GM21737 (cell line): ENCODE results near the gene SLC51A.
"Not testable (repeated sequence)": the region's sequence is repeated elsewhere in the genome, so short reads cannot be mapped to it uniquely, and the experiment has no call there.

ENCODE experiments used
- ATAC-seq: cut with Tn5 transposase; IDR thresholded peaks from one replicate; pipeline ENCODE4 v1.9.1; 2021; ENCODE audit warnings: mild to moderate bottlenecking, moderate library complexity; ENCODE audit not compliant: unreplicated experiment

SLC51A gene

DNA sequence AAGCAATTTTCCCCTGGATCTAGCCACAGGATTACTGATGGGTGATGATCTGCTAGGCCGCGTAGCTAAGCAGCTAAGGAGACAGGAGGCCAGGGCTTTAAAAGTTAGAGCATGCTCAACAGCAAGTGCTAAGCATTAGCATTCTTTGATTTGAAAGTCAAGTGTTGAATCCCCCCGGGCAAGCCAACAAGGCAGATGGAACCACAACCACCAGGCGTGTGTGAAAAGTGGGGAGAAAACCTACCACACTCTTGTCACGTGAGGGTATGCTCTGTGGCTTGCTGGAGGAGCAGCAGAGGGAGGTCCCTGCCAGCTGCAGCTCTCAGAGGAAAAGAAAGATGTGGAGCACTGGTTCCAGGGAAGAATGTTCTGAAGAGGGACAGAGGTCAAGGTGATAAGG lies 20.9 kb downstream of the SLC51A start:
- no peak for ATAC-seq

GRCh38 chr3:196238612-196239560 lies 22.6 kb downstream of the SLC51A start:
- ATAC-seq = no peak

GRCh38 chr3:196240424-196240823 lies 24.1 kb downstream of the SLC51A start:
- no peak for ATAC-seq

DNA sequence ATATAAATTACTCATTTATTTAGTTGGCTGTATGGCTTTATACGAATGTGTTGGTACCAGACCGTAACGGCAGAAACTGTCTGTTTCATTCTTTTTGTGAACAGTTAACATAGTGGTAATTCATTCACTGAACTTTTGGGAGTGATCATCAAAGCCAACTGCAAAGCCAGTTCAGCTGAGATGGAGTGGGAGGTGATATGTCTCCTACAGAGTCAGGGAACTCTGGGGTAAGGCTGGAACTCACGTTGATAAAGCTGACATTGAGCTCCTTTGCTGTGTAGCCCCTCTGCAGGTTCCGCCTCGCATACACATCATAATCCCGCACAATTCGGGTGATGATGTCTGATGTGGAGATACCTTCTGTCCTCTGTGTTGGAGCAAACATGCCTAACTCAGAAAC lies 25.4 kb downstream of the SLC51A start:
- ATAC-seq = no peak

DNA sequence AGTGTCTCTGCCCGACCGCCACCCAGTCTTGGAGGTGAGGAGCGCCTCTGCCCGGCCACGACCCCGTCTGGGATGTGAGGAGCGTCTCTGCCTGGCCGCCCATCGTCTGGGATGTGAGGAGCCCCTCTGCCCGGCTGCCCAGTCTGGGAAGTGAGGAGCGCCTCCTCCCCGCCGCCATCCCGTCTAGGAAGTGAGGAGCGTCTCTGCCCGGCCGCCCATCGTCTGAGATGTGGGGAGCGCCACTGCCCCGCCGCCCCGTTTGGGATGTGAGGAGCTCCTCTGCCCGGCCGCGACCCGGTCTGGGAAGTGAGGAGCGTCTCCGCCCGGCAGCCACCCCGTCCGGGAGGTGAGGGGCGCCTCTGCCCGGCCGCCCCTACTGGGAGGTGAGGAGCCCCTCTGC lies 27.8 kb downstream of the SLC51A start:
- not testable (repeated sequence) for ATAC-seq

GRCh38 chr3:196246612-196247308 lies 30.4 kb downstream of the SLC51A start:
- ATAC-seq = no peak

DNA sequence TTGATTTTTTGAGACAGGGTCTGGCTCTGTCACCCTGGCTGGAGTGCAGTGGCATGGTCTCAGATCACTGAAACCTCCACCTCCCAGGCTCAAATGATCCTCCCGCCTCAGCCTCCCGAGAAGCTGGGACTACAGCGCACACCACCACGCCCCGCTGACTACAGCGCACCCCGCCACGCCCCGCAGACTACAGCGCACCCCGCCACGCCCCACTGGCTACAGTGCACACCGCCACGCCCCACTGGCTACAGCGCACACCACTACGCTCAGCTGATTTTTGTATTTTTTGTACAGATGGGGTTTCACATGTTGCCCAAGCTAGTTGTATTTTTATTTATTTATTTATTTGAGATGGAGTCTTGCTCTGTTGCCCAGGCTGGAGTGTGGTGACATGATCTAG lies 35.6 kb downstream of the SLC51A start:
- ATAC-seq = no peak

DNA sequence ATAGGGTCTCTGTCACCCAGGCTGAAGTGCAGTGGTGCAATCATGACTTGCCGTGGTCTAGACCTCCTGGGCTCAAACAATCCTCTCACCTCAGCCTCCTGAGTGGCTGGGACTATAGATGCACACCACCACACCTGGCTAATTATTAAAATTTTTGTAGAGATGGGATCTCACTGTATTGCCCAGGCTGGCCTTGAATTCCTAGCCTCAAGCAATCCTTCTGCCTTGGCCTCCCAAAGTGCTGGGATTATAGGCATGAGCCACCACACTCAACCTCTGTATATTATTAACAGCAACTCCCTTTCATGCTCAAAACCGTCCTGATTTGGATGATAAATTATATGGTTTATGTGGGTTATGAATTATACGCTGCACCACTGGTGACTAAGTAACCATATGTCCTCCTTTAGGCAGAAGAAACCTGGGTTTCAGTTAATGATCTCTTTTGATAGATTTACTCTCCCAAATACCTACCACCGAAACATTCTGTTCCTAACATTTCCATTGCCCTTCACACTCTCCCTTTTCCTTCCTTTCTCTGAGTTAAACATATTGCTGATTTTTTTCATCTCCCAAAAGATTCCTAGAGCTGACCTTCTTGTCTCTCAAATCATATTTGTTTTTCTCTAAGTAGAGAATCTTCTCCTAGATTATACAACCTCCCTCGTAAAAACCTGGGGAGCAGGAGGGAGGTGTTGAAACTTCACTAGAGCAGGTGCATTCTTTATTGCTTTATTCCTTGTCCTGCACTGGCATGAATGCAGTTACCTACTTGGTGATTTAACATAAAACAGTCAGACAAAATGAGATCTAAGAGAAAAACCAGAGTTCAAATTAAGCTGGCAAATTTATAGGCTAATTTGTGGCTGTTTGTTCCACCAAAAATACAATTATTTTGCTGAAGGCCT lies 38.3 kb downstream of the SLC51A start:
- ATAC-seq = no peak

DNA sequence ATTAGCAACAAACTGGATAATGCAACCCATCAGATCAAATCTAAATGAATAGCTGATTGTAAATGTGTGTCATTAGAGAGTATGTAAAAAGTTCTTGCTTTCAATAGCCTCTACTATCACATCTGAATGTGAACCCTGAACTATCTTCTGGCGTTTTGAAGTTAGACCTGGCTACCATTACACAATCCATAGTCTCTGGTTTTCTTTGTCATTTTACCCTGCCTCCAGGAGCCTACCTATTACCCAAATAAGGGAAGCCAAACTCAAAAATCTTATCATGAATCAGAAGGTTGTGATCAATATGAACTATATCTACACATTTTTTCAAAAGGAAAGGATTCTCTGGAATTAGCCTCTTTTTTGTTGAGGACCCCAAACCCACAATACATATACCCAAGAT lies 39.4 kb downstream of the SLC51A start:
- ATAC-seq = no peak

DNA sequence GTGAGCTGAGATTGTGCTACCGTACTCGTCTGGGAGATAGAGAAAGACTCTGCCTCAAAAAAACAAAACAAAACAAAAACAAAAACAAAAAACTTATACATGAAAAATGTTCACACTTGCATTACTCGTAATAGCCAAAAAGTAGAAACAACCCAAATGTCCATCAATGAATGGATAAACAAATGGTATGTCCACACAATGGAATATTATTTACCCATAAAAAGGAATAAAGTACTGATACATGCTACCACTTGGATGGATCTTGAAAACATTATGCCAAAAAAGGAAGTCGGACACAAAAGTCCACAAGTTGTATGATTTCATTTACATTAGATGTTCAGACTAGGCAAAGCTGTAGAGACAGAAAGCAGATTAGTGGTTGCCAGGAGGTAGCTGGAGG lies 44.5 kb downstream of the SLC51A start:
- ATAC-seq = no peak

DNA sequence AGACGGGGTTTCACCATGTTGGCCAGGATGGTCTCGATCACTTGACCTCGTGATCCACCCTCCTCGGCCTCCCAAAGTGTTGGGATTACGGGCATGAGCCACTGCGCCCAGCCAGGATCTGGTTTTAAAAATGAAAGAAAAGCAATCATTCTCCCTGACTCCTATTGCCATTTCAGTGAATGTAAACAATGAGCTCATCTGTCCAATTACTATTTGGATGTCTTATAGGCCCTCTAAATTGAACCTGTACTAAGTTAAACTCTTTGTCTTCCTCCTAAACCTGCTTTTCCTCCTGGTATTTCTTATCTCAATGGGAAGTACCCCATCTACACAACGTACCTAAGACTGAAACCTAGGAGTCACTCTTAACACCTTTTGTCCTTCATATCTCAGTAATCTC lies 47.5 kb downstream of the SLC51A start:
- no peak for ATAC-seq

GRCh38 chr3:196268284-196269163 lies 52.2 kb downstream of the SLC51A start:
- ATAC-seq = no peak

- ATAC-seq = no peak
These were observed 54.2 kb downstream of the SLC51A start for GRCh38 chr3:196270499-196270898.

GRCh38 chr3:196272826-196273225 lies 56.5 kb downstream of the SLC51A start:
- no peak for ATAC-seq

- no peak for ATAC-seq
These were observed 57.3 kb downstream of the SLC51A start for GRCh38 chr3:196273655-196274054.

DNA sequence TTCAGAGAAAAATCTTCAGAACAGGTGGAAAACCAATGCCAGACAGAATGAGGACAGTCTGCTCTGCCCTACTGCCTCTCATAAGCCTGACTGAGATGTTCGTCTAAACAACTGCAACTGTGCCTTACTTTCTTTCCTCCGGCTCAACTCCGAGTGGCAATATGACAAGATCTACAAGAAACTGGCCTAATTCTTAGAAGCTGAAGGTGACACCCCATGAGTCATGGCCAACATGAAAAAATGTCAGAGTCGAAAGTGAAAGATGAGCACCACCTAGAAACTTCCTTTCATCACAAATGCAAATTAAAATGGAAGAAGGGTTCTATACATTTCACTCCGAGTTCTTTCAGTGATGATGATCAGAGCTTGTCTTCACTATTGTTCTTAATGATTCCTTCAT lies 58.3 kb downstream of the SLC51A start:
- no peak for ATAC-seq

GRCh38 chr3:196275126-196275525 lies 58.8 kb downstream of the SLC51A start:
- no peak for ATAC-seq

- ATAC-seq = no peak
These were observed 64.5 kb downstream of the SLC51A start for GRCh38 chr3:196280689-196281440.

- no peak for ATAC-seq
These were observed 65.6 kb downstream of the SLC51A start for GRCh38 chr3:196281962-196282361.
